Psoas muscle (tissue), 8 donors: Measurements from ENCODE around the gene KRT26. TPM values are rescaled to one million over a fixed set of nuclear protein-coding genes. Genes with fewer than 3 reads are reported as not detected.
"Not testable (repeated sequence)": the region's sequence is repeated elsewhere in the genome, so short reads cannot be mapped to it uniquely, and the experiment has no call there.

Source experiments
- ATAC-seq, 4 donors: fragments of 200-7000 bp; cut with Tn5 transposase; one replicate each; pipeline ENCODE4 v1.9.1; 2020; ENCODE audit warnings: moderate library complexity in 3 of 4, mild to moderate bottlenecking in 2 of 4
- DNase-seq, 2 donors: peaks; one replicate each; pipeline ENCODE4 v3.0.0-alpha.2; 2020
- H3K27ac ChIP-seq: fragments of 200-600 bp; one replicate; pipeline ENCODE4 v1.8.0; 2022
- H3K27me3 ChIP-seq, 3 donors: fragments of 200-600 bp in 1 of 3; one replicate each; pipeline versions ENCODE4 v1.6.1 to v1.8.0; 2013 to 2022; ENCODE audit warnings: low read length in 2 of 3, mild to moderate bottlenecking in 2 of 3, moderate library complexity in 1 of 3; ENCODE audit not compliant: insufficient read depth in 3 of 3
- H3K36me3 ChIP-seq, 2 donors: fragments of 200-600 bp in 1 of 2; one replicate each; pipeline versions ENCODE4 v1.6.1 to v1.8.0; 2013 to 2022; ENCODE audit warnings: low read depth in 1 of 2, mild to moderate bottlenecking in 1 of 2, moderate library complexity in 1 of 2; ENCODE audit not compliant: insufficient read depth in 1 of 2
- H3K4me1 ChIP-seq: fragments of 200-600 bp; one replicate; pipeline ENCODE4 v1.8.0; 2022
- H3K4me3 ChIP-seq: fragments of 200-600 bp; one replicate; pipeline ENCODE4 v1.8.0; 2022; ENCODE audit warnings: mild to moderate bottlenecking
- H3K9me3 ChIP-seq: fragments of 200-600 bp; one replicate; pipeline ENCODE4 v1.8.0; 2022
- WGBS, 3 donors: extraction: QIAGEN DNeasy Blood & Tissue Kit; methylation state at CpG; one replicate each; pipeline versions ENCODE4 v1.1.6 to v1.1.7; 2013; 5-methylcytosine and 5-hydroxymethylcytosine counted together
- intact Hi-C, 2 donors: fragments of 100-400 bp; cut with DNase I; formaldehyde crosslinking; loops; one replicate each; pipeline versions ENCODE4 v1.11.0 to v1.14.2; 2022
- polyA plus RNA-seq, 3 donors: library from polyadenylated mRNA; stranded (reverse); fragments of 200-250 nt; gene quantifications; one replicate each; pipeline ENCODE4 v1.2.3, GENCODE V29; 2013
- total RNA-seq, 4 donors: library from RNA; stranded (reverse); fragmentation: NEBNext Ultra II Directional in 2 of 4; extraction: Animal tissue kit (Norgen Biotek cat#: 25700) in 2 of 4; gene quantifications; one replicate each; pipeline versions ENCODE4 v1.2.1 to v1.2.4, GENCODE V29; 2021 to 2023
- TF ChIP-seq, protein P1 (sequence below): fragments of 200-600 bp; IDR thresholded peaks from one replicate; pipeline ENCODE4 v1.8.0; 2022; ENCODE audit warnings: antibody characterized with exemption
- donor health status: healthy with polysubstance abuse.
- donor health status: DM: no; HTN: no; CAD: no; lungs with moderate emphysema.
- donor health status: Bipolar disorder and iron deficiency.
- donor health status: healthy.
- donor health status: DM: yes; HTN: yes; CAD: no.
- donor health status: DM: no; HTN: no; CAD: no.
- donor health status: DM: no; HTN: no; CAD: no.
- donor health status: DM: yes; HTN: yes; CAD: no.

KRT26 gene
- total and polyA plus RNA-seq, 7 donors, result not detected

DNA sequence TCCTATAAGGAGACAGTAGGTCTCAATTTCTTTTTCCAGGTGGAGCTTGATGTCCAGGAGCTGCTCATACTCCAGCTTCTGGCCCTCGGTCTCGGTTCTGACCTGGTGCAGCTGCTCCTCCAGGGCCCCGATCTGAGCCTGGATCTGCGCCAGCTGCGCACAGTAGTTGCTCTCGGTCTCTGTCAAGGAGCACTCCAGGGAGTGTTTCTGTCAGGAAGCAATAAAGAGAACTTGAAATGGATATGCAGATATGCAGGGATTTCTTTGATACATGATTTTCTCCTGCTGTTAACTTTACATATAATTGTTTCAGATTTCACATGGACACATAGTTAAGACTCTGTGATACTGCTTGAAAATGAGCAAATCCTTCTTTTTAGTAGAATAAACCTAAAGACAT, 21.6 kb downstream of the KRT26 start:
- ATAC-seq (no peak), DNase-seq (no peak)
- H3K9me3 ChIP-seq, result no peaks in the 10 kb centered on the region
- TF ChIP-seq, protein P1, sequence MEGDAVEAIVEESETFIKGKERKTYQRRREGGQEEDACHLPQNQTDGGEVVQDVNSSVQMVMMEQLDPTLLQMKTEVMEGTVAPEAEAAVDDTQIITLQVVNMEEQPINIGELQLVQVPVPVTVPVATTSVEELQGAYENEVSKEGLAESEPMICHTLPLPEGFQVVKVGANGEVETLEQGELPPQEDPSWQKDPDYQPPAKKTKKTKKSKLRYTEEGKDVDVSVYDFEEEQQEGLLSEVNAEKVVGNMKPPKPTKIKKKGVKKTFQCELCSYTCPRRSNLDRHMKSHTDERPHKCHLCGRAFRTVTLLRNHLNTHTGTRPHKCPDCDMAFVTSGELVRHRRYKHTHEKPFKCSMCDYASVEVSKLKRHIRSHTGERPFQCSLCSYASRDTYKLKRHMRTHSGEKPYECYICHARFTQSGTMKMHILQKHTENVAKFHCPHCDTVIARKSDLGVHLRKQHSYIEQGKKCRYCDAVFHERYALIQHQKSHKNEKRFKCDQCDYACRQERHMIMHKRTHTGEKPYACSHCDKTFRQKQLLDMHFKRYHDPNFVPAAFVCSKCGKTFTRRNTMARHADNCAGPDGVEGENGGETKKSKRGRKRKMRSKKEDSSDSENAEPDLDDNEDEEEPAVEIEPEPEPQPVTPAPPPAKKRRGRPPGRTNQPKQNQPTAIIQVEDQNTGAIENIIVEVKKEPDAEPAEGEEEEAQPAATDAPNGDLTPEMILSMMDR, result no peak
- peaks cover 3 to 26% (median 4%) of the 10 kb centered on the region in 3 donors for H3K27me3 ChIP-seq
- no peaks in the 10 kb centered on the region for H3K36me3 ChIP-seq
- intact Hi-C loops, result no loop called here
- 35 to 48% (median 40%) methylated on average over 6 of the region's 6 CpGs for WGBS, 3 donors
- no peaks in the 10 kb centered on the region for H3K4me1 ChIP-seq
- no peak overlapping the region for H3K27ac ChIP-seq
- no peak overlapping the region for H3K4me3 ChIP-seq

- H3K9me3 ChIP-seq, H3K4me1 ChIP-seq, ATAC-seq, intact Hi-C loops, DNase-seq, H3K36me3 ChIP-seq, H3K4me3 ChIP-seq, H3K27ac ChIP-seq: not testable (repeated sequence)
- H3K27me3 ChIP-seq, result peaks cover 3 to 41% (median 4%) of the 10 kb centered on the region in 3 donors
- WGBS, 3 donors, result 79 to 84% (median 84%) methylated on average over 1 of the region's 1 CpG
These were observed 23.3 kb downstream of the KRT26 start for GRCh38 chr17:40748666-40749065.

GRCh38 chr17:40738553-40738952, 33.4 kb downstream of the KRT26 start:
- H3K27ac ChIP-seq, result no peak overlapping the region
- intact Hi-C loops, result no loop called here
- H3K27me3 ChIP-seq, result peaks cover 3 to 28% (median 9%) of the 10 kb centered on the region in 3 donors
- no peaks in the 10 kb centered on the region for H3K36me3 ChIP-seq
- 43 to 47% (median 46%) methylated on average over 4 of the region's 4 CpGs for WGBS, 3 donors
- H3K9me3 ChIP-seq, result peaks cover 9% of the 10 kb centered on the region
- DNase-seq (no peak), ATAC-seq (no peak)
- H3K4me3 ChIP-seq, result no peak overlapping the region
- TF ChIP-seq, protein P1, result no peak
- H3K4me1 ChIP-seq, result no peaks in the 10 kb centered on the region

DNA sequence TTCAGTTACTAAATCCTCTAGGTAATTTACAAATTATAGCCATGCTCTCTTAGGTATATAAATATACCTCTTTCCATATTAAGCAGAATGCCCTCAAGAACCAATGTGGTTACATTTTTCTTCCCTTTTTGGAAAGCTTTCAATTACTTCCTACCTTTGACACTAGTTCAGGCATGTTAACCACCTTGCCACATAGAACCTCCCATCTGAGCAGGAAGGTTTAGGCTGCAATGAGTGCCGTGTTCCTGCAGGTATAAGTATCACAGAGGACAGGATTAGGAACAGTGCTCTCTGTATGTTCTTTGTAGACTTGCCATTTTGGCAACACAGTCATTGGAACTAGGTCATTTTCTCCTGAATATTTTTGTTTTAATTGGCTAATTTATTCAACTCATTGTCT, 37.0 kb downstream of the KRT26 start:
- H3K27ac ChIP-seq, result no peak overlapping the region
- TF ChIP-seq, protein P1, result no peak
- peaks cover 0 to 21% (median 4%) of the 10 kb centered on the region in 3 donors for H3K27me3 ChIP-seq
- no peaks in the 10 kb centered on the region for H3K9me3 ChIP-seq
- intact Hi-C loops, result no loop called here
- no peaks in the 10 kb centered on the region for H3K4me1 ChIP-seq
- H3K36me3 ChIP-seq, result no peaks in the 10 kb centered on the region
- no peak overlapping the region for H3K4me3 ChIP-seq
- DNase-seq (no peak), ATAC-seq (no peak)
- WGBS, 3 donors, result 69 to 84% (median 76%) methylated on average over 1 of the region's 1 CpG

- H3K27ac ChIP-seq, result no peak overlapping the region
- ATAC-seq (no peak), DNase-seq (no peak)
- no peak overlapping the region for H3K4me3 ChIP-seq
- no peaks in the 10 kb centered on the region for H3K36me3 ChIP-seq
- H3K27me3 ChIP-seq, result peaks cover 0 to 28% (median 4%) of the 10 kb centered on the region in 3 donors
- no peaks in the 10 kb centered on the region for H3K4me1 ChIP-seq
- TF ChIP-seq, protein P1, result no peak
- WGBS, 3 donors, result 79 to 84% (median 84%) methylated on average over 6 of the region's 6 CpGs
- intact Hi-C loops, result no loop called here
- H3K9me3 ChIP-seq, result no peaks in the 10 kb centered on the region
These were observed 38.0 kb downstream of the KRT26 start for GRCh38 chr17:40734018-40734417.
